Lung (tissue), 12 donors: Measurements from ENCODE around the gene ATP13A2. TPM values are rescaled to one million over a fixed set of nuclear protein-coding genes. Genes with fewer than 3 reads are reported as not detected.

Source experiments
- ATAC-seq: fragments of 200-7000 bp; cut with Tn5 transposase; one replicate; pipeline ENCODE4 v1.9.1; 2020; ENCODE audit warnings: moderate number of reproducible peaks; ENCODE audit not compliant: insufficient read depth, low FRiP score
- DNase-seq, 3 donors: peaks; one replicate each; pipeline ENCODE4 v3.0.0-alpha.2; 2013 to 2017
- H3K27ac ChIP-seq, 2 donors: one replicate each; pipeline ENCODE4 v1.5.1; 2013; ENCODE audit warnings: mild to moderate bottlenecking in 2 of 2, moderate library complexity in 2 of 2, control low read depth in 1 of 2, inconsistent platforms in 1 of 2, low read depth in 1 of 2, low read length in 1 of 2
- H3K27me3 ChIP-seq, 3 donors: one replicate each; pipeline ENCODE4 v1.5.1; 2013; ENCODE audit warnings: low read length in 2 of 3; ENCODE audit not compliant: control insufficient read depth in 3 of 3, insufficient read depth in 3 of 3
- H3K36me3 ChIP-seq, 4 donors: one replicate each; pipeline ENCODE4 v1.5.1; 2013; ENCODE audit warnings: low read length in 4 of 4, mild to moderate bottlenecking in 1 of 4, moderate library complexity in 1 of 4; ENCODE audit not compliant: control insufficient read depth in 4 of 4, insufficient read depth in 4 of 4
- H3K4me1 ChIP-seq, 5 donors: one replicate each; pipeline ENCODE4 v1.5.1; 2013; ENCODE audit warnings: low read length in 5 of 5, mild to moderate bottlenecking in 2 of 5, moderate library complexity in 1 of 5; ENCODE audit not compliant: control insufficient read depth in 5 of 5, insufficient read depth in 5 of 5
- H3K4me3 ChIP-seq: one replicate; pipeline ENCODE4 v1.5.1; 2013; ENCODE audit warnings: mild to moderate bottlenecking, control low read depth, moderate library complexity
- H3K9ac ChIP-seq, 2 donors: one replicate each; pipeline ENCODE4 v1.5.1; 2013; ENCODE audit warnings: low read length in 2 of 2, control low read depth in 1 of 2; ENCODE audit not compliant: insufficient read depth in 1 of 2
- H3K9me3 ChIP-seq, 4 donors: one replicate each; pipeline ENCODE4 v1.5.1; 2013; ENCODE audit warnings: low read length in 3 of 4, mild to moderate bottlenecking in 1 of 4, moderate library complexity in 1 of 4; ENCODE audit not compliant: control insufficient read depth in 4 of 4, insufficient read depth in 3 of 4
- WGBS, 2 donors: extraction: QIAGEN DNeasy Blood & Tissue Kit; methylation state at CpG; one replicate each; pipeline ENCODE4 v1.1.7; 2013; 5-methylcytosine and 5-hydroxymethylcytosine counted together
- polyA plus RNA-seq, 2 donors: library from polyadenylated mRNA; stranded (reverse); fragments of 200-250 nt; gene quantifications; one replicate each; pipeline ENCODE4 v1.2.1, GENCODE V29; 2013
- total RNA-seq, 2 donors: library from RNA; depleted of rRNA in 1 of 2; stranded (reverse); fragments of >200 nt in 1 of 2; gene quantifications; one replicate each; pipeline ENCODE4 v1.2.1, GENCODE V29; 2014 to 2021
- TF ChIP-seq, protein P1 (sequence below): IDR thresholded peaks from 2 replicates; pipeline ENCODE4 v1.5.1; 2012; ENCODE audit warnings: mild to moderate bottlenecking; ENCODE audit errors: control extremely low read depth, extremely low read depth
- donor health status: control.
- donor health status: control.
- donor health status: Bipolar disorder and iron deficiency.
- donor health status: healthy.
- donor health status: DM: yes; HTN: yes; CAD: no.

Gene ATP13A2
- total and polyA plus RNA-seq, 4 donors: 20.2 to 50.6 (median 33.3) TPM

DNA sequence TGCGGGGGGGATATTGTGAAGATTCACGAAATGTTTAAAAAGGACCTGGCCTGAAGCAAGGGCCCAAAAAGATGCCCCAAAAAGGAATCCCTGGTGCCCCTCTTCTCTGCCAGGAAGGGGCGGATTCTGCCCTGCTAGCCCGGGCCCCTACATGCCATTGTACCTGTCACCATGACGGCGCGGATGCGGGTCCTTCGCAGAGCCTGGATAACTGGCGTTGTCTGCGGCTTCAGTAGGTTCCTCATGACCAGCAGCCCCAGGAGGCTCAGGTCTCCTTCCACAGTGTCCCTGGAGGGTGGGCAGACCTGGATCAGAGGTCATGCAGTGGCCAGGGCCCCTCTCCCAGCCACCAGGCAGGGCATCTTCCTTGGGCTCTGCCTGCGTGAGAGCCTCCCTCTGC, 20.2 kb downstream of the ATP13A2 start:
- H3K4me3 ChIP-seq: no peak overlapping the region
- H3K27ac ChIP-seq: no peak overlapping the region
- TF ChIP-seq, protein P1, sequence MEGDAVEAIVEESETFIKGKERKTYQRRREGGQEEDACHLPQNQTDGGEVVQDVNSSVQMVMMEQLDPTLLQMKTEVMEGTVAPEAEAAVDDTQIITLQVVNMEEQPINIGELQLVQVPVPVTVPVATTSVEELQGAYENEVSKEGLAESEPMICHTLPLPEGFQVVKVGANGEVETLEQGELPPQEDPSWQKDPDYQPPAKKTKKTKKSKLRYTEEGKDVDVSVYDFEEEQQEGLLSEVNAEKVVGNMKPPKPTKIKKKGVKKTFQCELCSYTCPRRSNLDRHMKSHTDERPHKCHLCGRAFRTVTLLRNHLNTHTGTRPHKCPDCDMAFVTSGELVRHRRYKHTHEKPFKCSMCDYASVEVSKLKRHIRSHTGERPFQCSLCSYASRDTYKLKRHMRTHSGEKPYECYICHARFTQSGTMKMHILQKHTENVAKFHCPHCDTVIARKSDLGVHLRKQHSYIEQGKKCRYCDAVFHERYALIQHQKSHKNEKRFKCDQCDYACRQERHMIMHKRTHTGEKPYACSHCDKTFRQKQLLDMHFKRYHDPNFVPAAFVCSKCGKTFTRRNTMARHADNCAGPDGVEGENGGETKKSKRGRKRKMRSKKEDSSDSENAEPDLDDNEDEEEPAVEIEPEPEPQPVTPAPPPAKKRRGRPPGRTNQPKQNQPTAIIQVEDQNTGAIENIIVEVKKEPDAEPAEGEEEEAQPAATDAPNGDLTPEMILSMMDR: no peak

DNA sequence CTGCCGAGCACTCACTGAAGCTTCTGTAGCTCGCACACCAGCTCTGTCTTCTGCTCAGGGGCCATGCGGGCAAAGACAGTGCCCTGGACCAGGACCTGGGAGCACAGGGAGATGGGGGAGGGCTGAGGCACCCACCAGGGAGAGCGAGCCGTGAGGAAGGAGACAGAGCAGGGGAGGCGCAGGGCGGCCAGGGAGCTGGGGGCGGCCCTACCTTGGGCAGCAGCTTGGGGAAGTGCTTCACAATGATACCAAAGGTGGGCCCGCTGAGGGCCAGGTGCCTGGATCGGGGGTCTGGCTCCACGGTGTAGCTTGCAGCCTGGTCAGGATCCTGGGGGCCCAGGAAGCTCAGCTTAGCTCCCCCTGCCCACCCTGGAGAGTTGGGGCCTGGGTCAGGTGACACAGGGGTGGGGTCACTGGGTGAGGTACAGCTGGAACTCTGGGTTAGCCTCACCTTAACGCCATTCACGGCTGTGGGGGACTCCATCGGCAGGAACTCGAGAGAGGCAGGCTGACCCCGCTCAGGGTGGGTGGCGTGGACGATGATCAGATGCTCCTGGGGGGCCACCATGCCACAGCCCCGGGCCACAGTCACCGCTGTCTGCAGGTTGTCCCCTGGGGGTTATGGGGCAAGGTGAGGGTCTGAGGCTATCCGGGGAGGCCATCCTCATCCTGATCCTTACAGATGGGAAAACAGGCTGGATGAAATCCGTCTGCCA, 21.9 kb downstream of the ATP13A2 start:
- no peak overlapping the region for H3K27ac ChIP-seq
- ATAC-seq (no peak), DNase-seq (no peak)
- TF ChIP-seq, protein P1: no peak
- H3K27me3 ChIP-seq: no peaks in the 10 kb centered on the region
- H3K36me3 ChIP-seq: peaks cover 0 to 47% (median 9%) of the 10 kb centered on the region in 4 donors
- H3K9me3 ChIP-seq: no peaks in the 10 kb centered on the region
- WGBS, 2 donors: 95 to 97% methylated on average over 22 of the region's 22 CpGs
- no peak overlapping the region for H3K4me3 ChIP-seq
- H3K4me1 ChIP-seq: no peaks in the 10 kb centered on the region
- H3K9ac ChIP-seq: no peak overlapping the region

More for the DNA sequence above, 20.2 kb downstream of the ATP13A2 start:
- no peaks in the 10 kb centered on the region for H3K4me1 ChIP-seq
- no peaks in the 10 kb centered on the region for H3K9me3 ChIP-seq
- DNase-seq: no peak
- ATAC-seq: no peak
- no peaks in the 10 kb centered on the region for H3K27me3 ChIP-seq
- 98 to 99% methylated on average over 12 of the region's 12 CpGs for WGBS, 2 donors
- H3K36me3 ChIP-seq: peaks cover 0 to 50% (median 9%) of the 10 kb centered on the region in 4 donors
- no peak overlapping the region for H3K9ac ChIP-seq

DNA sequence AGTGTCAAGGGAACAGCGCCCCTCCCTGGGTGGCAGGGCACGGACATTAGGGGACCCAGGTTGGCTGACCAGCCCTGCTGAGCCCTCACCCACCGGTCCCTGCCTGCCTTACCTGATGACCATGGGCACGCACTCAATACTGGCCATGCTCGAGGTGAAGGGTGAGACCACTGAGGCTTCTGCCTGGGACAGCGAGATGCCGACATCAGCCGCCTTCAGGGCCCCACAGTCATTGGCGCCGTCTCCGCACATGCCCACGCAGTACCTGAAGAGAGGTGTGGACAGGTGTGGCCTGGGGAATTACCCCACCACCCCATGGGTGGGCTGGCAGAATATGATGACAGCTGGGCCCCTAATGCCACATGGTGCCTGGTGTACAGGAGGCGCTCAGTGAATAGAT, 23.5 kb downstream of the ATP13A2 start:
- TF ChIP-seq, protein P1: no peak
- DNase-seq: no peak
- peaks cover 0 to 42% (median 9%) of the 10 kb centered on the region in 4 donors for H3K36me3 ChIP-seq
- peaks cover 0 to 10% (median 0%) of the 10 kb centered on the region in 5 donors for H3K4me1 ChIP-seq
- H3K9me3 ChIP-seq: no peaks in the 10 kb centered on the region
- 92 to 99% methylated on average over 13 of the region's 13 CpGs for WGBS, 2 donors
- no peak for ATAC-seq
- no peak overlapping the region for H3K4me3 ChIP-seq
- no peaks in the 10 kb centered on the region for H3K27me3 ChIP-seq
- no peak overlapping the region for H3K9ac ChIP-seq
- H3K27ac ChIP-seq: no peak overlapping the region
